SK-N-SH (cell line): ENCODE results near the gene COCH. TPM values are rescaled to one million over a fixed set of nuclear protein-coding genes. Genes with fewer than 3 reads are reported as not detected.

Experiments
- CTCF ChIA-PET: fragments of 300-600, 350-600 bp; formaldehyde crosslinking; extraction: SDS; loops from one replicate; lab custom pipeline; 2021; lab: Yijun Ruan, JAX
- POLR2A ChIA-PET: fragments of 350-600 bp; sonication (Branson Sonifier 250); formaldehyde crosslinking; extraction: SDS; loops from one replicate; lab custom pipeline; 2020; ENCODE audit warnings: antibody characterized with exemption, inconsistent platforms; lab: Yijun Ruan, JAX
- DNase-seq: peaks from one replicate; pipeline ENCODE4 v3.0.0; 2012
- H2AFZ ChIP-seq: fragments of 200-600 bp; sonication (generic); 2 replicates; pipeline ENCODE4 v1.8.1; 2016; ENCODE audit warnings: antibody characterized with exemption, mild to moderate bottlenecking, low read depth
- H3F3A ChIP-seq: fragments of 200-600 bp; sonication (generic); replicated peaks from 2 replicates; pipeline ENCODE3; 2016; ENCODE audit warnings: antibody characterized with exemption, mild to moderate bottlenecking; ENCODE audit not compliant: insufficient read depth
- H3K27ac ChIP-seq, 2 experiments: fragments of 200-500 bp in 1 of 2; fragments of 200-600 bp in 1 of 2; sonication (Bioruptor generic) in 1 of 2; sonication (generic), shearing (Covaris generic) in 1 of 2; 2 replicates each; pipeline versions ENCODE4 v1.5.1 to v1.6.1; 2014 to 2016; ENCODE audit warnings: low read depth in 2 of 2, inconsistent platforms in 1 of 2, low read length in 1 of 2, mild to moderate bottlenecking in 1 of 2, mixed read lengths in 1 of 2
- H3K27me3 ChIP-seq: fragments of 200-600 bp; sonication (generic), shearing (Covaris generic); 2 replicates; pipeline ENCODE4 v1.6.1; 2016; ENCODE audit warnings: mixed run types; ENCODE audit not compliant: insufficient read depth
- H3K36me3 ChIP-seq, 2 experiments: fragments of 200-500 bp in 1 of 2; fragments of 200-600 bp in 1 of 2; sonication (Bioruptor generic) in 1 of 2; sonication (generic) in 1 of 2; replicated peaks in 1 of 2; 2 replicates each; pipeline versions ENCODE3 to v1.5.1; 2014 to 2016; ENCODE audit warnings: low read length in 1 of 2, mild to moderate bottlenecking in 1 of 2; ENCODE audit not compliant: insufficient read depth in 2 of 2, control insufficient read depth in 1 of 2
- H3K4me1 ChIP-seq, 2 experiments: fragments of 200-500 bp in 1 of 2; fragments of 200-600 bp in 1 of 2; sonication (Bioruptor generic) in 1 of 2; sonication (generic), shearing (Covaris generic) in 1 of 2; 2 replicates each; pipeline versions ENCODE4 v1.5.1 to v1.6.1; 2014 to 2016; ENCODE audit warnings: low read depth in 1 of 2, low read length in 1 of 2, mixed run types in 1 of 2; ENCODE audit not compliant: insufficient read depth in 2 of 2, control insufficient read depth in 1 of 2
- H3K4me2 ChIP-seq: fragments of 200-600 bp; sonication (generic), shearing (Covaris generic); 2 replicates; pipeline ENCODE4 v1.6.1; 2017; ENCODE audit warnings: mixed run types
- H3K4me3 ChIP-seq, 2 experiments: fragments of 200-500 bp in 1 of 2; fragments of 200-600 bp in 1 of 2; sonication (Bioruptor generic) in 1 of 2; sonication (generic), shearing (Covaris generic) in 1 of 2; 2 replicates each; pipeline versions ENCODE4 v1.5.1 to v1.8.1; 2014 to 2016; ENCODE audit warnings: low read depth in 2 of 2, inconsistent platforms in 1 of 2, low read length in 1 of 2, mild to moderate bottlenecking in 1 of 2, mixed read lengths in 1 of 2, moderate library complexity in 1 of 2
- H3K79me2 ChIP-seq: fragments of 200-600 bp; sonication (generic); 2 replicates; pipeline ENCODE4 v1.8.1; 2017; ENCODE audit warnings: mild to moderate bottlenecking; ENCODE audit not compliant: insufficient read depth
- H3K9ac ChIP-seq: fragments of 200-600 bp; sonication (generic); 2 replicates; pipeline ENCODE4 v1.6.1; 2017; ENCODE audit warnings: mixed run types
- H3K9me2 ChIP-seq: fragments of 200-600 bp; sonication (generic); 2 replicates; pipeline ENCODE4 v1.6.1; 2017; ENCODE audit warnings: mixed run types
- H3K9me3 ChIP-seq: fragments of 200-600 bp; sonication (generic); 2 replicates; pipeline ENCODE4 v1.6.1; 2017; ENCODE audit warnings: mixed run types, mild to moderate bottlenecking, moderate library complexity
- H4K20me1 ChIP-seq: fragments of 200-600 bp; sonication (generic); 2 replicates; pipeline ENCODE4 v1.6.1; 2017; ENCODE audit warnings: mild to moderate bottlenecking, mixed run types; ENCODE audit not compliant: insufficient read depth
- RXRA ChIP-seq: IDR thresholded peaks from 2 replicates; pipeline ENCODE4 v1.4.0; 2012; ENCODE audit warnings: low read depth, mild to moderate bottlenecking, borderline replicate concordance
- SIN3A ChIP-seq: IDR thresholded peaks from 2 replicates; pipeline ENCODE4 v1.6.1; 2012; ENCODE audit warnings: low read depth, mild to moderate bottlenecking, low read length, moderate library complexity, borderline replicate concordance
- WGBS: methylation state at CpG from one replicate; pipeline ENCODE4 v1.1.6; 2017; ENCODE audit warnings: low lambda C conversion rate; 5-methylcytosine and 5-hydroxymethylcytosine counted together
- polyA plus RNA-seq, 3 experiments: library from polyadenylated mRNA; depleted of rRNA; stranded (reverse); fragments of >200 nt; gene quantifications; 2 replicates each; pipeline ENCODE4 v1.2.3, GENCODE V29; 2012
- TF ChIP-seq, protein P1 (sequence below): IDR thresholded peaks from 2 replicates; pipeline ENCODE4 v1.6.1; 2012; ENCODE audit warnings: mild to moderate bottlenecking, low read depth, low read length, moderate library complexity
- TF ChIP-seq, protein P2 (sequence below): fragments of 200-600 bp; sonication (generic); IDR thresholded peaks from 2 replicates; pipeline ENCODE4 v1.6.1; 2017; ENCODE audit warnings: antibody characterized with exemption, mild to moderate bottlenecking, moderate library complexity

The COCH gene
- polyA plus RNA-seq, 1 of the 3 experiments (the other 2 are of a cell fraction): 9.3 TPM

DNA sequence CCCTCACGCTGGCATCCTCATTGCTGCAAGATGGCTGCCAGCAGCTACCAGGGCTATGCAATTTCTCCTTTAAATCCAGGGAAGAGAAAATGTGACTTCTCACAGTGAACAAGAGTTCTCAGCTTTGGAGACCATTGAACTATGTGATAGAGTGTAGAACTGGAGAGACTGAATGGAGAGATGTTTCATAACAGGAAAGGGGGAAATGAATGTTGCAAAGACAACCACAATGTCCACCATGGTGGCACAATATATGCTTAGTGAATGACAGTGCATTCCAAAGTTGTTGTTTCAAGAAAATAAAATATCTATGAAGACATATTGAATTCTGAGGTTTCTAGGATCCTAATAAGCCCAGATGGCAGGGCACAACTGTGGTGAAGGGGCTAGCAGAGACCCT, 13.2 kb upstream of the COCH start (continued):
- TF ChIP-seq, protein P1, sequence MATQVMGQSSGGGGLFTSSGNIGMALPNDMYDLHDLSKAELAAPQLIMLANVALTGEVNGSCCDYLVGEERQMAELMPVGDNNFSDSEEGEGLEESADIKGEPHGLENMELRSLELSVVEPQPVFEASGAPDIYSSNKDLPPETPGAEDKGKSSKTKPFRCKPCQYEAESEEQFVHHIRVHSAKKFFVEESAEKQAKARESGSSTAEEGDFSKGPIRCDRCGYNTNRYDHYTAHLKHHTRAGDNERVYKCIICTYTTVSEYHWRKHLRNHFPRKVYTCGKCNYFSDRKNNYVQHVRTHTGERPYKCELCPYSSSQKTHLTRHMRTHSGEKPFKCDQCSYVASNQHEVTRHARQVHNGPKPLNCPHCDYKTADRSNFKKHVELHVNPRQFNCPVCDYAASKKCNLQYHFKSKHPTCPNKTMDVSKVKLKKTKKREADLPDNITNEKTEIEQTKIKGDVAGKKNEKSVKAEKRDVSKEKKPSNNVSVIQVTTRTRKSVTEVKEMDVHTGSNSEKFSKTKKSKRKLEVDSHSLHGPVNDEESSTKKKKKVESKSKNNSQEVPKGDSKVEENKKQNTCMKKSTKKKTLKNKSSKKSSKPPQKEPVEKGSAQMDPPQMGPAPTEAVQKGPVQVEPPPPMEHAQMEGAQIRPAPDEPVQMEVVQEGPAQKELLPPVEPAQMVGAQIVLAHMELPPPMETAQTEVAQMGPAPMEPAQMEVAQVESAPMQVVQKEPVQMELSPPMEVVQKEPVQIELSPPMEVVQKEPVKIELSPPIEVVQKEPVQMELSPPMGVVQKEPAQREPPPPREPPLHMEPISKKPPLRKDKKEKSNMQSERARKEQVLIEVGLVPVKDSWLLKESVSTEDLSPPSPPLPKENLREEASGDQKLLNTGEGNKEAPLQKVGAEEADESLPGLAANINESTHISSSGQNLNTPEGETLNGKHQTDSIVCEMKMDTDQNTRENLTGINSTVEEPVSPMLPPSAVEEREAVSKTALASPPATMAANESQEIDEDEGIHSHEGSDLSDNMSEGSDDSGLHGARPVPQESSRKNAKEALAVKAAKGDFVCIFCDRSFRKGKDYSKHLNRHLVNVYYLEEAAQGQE: no peak

DNA sequence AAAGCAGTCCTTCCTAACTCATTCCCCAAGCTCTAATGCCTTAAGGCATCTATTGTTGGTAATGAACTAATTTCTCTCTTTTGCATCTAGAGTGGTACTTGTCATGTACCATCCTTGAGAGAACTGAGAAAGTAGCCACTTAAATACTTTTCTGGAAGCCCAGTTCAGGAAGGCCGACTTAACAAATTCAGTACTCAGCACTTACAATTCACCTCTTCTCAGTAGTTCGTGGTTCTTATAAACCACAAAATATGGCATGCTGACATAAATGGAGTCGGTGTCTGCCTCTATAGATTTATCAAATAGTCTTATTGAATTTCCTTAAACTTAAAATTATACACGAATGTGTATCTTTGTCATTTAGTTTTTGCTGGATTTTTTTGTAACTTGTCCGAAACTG, 9.4 kb upstream of the COCH start:
- H4K20me1 ChIP-seq: no peaks in the 10 kb centered on the region
- H3K27ac ChIP-seq: no peak overlapping the region
- H3K79me2 ChIP-seq: no peaks in the 10 kb centered on the region
- no peak overlapping the region for H3K4me2 ChIP-seq
- no peaks in the 10 kb centered on the region for H3K9me3 ChIP-seq
- H3K36me3 ChIP-seq: no peaks in the 10 kb centered on the region
- no peaks in the 10 kb centered on the region for H3K9me2 ChIP-seq
- H3K4me3 ChIP-seq: no peak overlapping the region
- no peaks in the 10 kb centered on the region for H3F3A ChIP-seq
- no peak for DNase-seq
- WGBS: 65% methylated on average over 5 of the region's 5 CpGs
- ChIA-PET POLR2A (no interaction called here), CTCF (no interaction called here)
- no peaks in the 10 kb centered on the region for H3K4me1 ChIP-seq
- H2AFZ ChIP-seq: no peak overlapping the region
- H3K9ac ChIP-seq: no peak overlapping the region
- H3K27me3 ChIP-seq: peaks cover 3% of the 10 kb centered on the region; the same call in 1 of the 2 replicates
- TF ChIP-seq SIN3A (no peak), RXRA (no peak)
- TF ChIP-seq, protein P2, sequence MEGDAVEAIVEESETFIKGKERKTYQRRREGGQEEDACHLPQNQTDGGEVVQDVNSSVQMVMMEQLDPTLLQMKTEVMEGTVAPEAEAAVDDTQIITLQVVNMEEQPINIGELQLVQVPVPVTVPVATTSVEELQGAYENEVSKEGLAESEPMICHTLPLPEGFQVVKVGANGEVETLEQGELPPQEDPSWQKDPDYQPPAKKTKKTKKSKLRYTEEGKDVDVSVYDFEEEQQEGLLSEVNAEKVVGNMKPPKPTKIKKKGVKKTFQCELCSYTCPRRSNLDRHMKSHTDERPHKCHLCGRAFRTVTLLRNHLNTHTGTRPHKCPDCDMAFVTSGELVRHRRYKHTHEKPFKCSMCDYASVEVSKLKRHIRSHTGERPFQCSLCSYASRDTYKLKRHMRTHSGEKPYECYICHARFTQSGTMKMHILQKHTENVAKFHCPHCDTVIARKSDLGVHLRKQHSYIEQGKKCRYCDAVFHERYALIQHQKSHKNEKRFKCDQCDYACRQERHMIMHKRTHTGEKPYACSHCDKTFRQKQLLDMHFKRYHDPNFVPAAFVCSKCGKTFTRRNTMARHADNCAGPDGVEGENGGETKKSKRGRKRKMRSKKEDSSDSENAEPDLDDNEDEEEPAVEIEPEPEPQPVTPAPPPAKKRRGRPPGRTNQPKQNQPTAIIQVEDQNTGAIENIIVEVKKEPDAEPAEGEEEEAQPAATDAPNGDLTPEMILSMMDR: no peak
- TF ChIP-seq, protein P1: no peak
